HTR-8/SVneo (cell line): Measurements from ENCODE around the gene DLGAP1.

ENCODE experiments used
- DNase-seq: peaks from one replicate; pipeline ENCODE4 v3.0.0; 2011; ENCODE audit warnings: low spot score, mixed read lengths; ENCODE audit not compliant: insufficient read length
- FAIRE-seq: peaks from 2 replicates; lab custom pipeline; 2011; peaks lifted over from hg19 to GRCh38; lab: Jason Lieb, UNC

Gene DLGAP1

DNA sequence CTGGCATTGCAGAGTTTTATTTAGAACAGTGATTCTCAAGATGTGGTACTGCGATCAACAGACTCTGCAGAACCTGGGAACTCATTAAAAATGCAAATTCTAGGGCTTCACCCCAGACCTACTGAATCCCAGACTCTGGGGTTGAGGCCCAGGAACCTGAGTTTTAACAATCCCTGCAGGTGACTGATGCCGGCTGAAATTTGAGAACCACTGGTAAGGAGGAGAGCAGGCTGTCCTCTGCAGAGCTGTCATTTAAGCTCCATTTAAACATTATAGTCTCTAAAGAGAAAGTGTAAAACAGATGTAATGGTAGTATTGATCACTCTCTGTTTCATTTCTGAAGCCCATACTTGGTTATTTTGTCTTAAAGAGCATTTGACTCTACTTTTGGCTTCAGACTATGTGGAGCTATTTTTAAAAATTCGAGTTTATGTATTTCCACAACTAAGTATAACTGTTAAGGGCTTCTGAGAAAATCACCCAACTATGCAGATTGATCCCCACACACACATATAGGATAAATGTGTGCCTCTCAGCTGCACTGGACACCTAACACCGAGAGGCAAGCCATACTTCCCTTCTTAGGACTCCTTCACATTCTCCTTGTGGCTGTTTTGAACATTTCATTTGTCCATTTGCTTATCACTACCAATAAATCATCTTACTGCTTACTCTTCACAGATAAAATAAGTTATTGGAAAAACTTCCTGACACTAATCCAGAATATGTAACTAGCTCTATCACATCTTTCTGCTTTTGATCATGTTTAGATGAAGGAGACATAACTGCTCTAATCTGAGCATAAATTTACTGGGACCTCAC lies 487.5 kb downstream of the DLGAP1 start:
- DNase-seq (no peak), FAIRE-seq (no peak)

DNA sequence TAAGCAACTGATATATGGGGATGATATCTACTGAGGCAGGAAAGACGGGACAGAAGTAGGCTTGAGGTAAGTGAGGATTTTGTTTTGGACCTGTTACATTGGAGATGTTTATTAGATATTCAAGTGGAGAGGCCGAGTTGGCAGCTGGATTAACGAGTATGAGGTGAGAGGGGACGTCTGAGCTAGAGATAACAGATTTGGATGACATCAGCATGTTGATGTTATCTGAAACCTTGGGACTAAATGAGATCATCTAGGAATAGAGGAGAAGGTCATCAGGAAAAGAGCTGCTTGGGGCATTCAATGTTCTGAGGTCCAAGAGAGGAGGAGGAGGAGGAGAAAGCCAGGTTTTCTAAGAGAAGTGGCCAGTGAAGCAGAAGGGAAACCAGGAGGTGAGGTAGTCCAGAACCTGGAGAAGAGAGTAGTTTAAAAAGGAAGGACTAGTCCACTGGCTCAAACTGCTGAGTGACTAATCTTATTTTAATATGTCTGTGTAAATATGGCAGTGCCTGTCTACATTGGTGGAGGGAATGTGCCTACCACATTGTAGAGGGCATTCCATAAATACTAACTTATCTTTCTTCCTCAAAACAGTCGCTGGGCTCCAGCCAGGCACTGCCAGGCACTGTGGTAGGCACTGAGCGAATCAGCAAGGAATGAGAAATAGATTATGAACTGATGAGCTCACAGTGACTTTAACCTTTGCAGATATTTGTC lies 488.3 kb downstream of the DLGAP1 start:
- no peak for DNase-seq
- no peak for FAIRE-seq

DNA sequence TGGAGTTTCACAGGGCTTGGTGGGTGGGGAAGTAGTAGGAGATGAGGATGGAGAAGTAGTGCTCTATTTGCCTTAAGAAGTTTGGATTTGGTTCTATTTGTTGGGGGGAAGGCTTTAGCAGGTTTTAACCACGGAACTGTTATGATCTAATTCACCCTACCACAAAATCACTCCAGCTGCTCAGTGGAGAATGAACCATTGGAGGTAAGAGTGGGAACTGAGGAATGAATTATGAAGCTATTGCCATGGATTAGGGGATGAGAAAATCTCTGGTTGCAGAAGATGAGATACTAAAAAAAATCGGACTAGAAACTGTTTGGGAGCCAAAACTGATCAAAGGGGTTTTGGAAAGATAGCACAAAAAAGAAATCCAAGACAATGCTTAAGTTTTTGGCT lies 488.9 kb downstream of the DLGAP1 start:
- FAIRE-seq, result no peak

DNA sequence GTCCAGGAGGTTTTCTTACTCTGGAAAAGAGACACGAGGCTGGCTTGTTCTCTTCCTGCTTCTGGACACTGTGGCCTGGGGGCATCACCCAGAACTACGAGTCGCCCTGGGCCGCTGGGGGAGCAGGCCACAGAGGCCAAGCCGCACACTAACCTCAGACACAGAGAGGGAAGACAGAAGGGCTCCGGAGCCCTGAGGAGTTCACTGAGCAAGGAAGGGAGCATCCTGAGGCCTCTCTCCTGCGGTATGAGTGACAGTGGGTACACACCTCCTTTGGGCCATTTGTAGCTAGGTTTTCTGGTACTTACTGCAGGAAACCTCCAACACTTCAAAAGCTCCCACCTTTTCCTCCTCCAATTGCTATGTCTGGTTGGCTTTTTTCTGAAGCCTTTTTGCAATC lies 494.1 kb downstream of the DLGAP1 start:
- no peak for FAIRE-seq
- DNase-seq, result no peak

More for the DNA sequence above, 488.9 kb downstream of the DLGAP1 start:
- DNase-seq, result no peak

DNA sequence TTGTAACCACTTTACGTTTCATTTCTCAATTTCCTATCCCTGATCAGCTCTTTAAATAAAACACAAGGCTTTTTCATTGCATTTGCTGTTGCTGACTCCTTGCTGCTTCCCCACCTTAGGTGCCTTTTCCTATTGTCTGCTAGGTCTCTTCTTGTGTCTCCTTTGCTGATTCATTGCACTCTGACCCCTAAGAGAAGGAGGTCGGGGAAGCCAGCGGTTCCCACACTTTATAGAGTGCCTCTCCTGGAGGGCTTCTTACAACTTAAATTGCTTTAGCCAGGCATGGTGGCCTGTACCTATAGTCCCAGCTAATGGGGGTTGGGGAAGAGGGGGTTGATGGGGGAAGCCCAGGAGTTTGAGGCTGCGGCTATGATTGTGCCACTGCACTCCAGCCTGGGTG lies 495.0 kb downstream of the DLGAP1 start:
- FAIRE-seq (no peak), DNase-seq (no peak)

DNA sequence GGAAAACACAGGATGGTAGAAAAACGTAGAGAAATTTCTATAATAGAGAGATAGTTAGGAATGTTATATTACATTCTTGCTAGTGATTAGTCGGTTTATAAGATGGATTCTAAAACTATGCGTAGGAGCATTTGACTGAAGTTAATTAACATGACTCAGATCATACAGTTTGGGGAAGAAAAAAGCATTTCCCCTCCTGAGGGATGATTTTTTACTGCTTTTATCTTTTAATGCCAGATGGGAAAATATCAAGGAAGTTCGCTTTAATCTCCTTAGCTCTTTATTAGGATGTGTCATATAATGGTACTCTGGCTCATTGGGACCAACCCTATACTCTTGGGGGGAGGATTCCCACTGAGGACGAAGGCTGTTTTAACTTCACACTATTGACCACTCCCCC lies 503.1 kb downstream of the DLGAP1 start:
- no peak for FAIRE-seq
- DNase-seq, result no peak

DNA sequence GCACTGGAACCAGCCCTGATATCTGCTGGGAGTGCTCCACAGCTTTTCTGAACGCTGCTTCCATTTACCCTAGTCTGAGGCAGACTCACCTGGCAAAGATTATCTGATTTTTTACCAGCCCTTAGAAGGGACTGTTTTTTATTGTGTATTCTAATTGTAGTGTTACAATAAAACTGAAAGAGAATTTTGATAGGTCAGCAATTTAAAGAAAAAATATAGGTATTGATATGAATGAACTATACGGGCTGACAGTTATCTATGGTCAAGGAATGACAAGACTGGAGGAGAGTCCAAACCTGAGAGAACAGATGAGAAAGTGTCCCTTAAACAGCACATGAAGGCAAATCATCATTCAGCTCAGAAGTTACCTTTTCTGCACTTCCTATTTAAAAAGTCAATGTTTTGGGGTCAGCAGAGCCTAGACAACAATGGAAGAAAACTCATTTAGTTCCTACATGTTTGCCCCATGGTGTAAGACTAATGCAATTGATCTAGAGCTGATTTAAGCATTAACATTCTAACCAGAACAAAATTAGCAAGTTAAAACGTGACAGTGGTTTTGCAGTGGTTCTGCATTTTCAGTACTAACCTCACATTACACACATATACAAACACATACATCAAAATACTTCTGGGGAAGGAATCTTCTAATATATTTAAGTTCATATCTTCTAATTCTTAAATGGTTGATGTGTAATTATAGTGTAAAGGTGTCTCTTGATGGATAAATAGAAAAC lies 504.3 kb downstream of the DLGAP1 start:
- DNase-seq (no peak), FAIRE-seq (no peak)

DNA sequence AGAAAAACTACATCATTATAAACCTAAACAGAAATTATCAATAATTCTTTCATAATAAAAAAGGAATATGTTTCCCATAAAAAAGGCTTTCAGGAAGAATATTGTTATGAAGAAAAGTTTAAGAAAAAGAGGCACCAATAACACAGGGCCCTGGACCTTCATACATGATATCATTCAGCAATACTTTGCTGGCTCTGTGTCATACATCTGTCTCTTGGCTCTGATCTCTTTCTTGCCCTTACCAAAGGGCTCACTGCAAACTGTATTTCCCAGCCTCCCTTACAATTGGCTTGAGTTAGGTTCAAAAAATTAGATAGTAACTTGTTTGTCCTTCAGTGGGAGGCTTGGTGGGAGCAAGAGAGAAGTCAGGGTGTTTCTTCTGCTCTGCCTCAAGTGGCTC lies 506.1 kb downstream of the DLGAP1 start:
- FAIRE-seq, result no peak
- DNase-seq, result no peak

DNA sequence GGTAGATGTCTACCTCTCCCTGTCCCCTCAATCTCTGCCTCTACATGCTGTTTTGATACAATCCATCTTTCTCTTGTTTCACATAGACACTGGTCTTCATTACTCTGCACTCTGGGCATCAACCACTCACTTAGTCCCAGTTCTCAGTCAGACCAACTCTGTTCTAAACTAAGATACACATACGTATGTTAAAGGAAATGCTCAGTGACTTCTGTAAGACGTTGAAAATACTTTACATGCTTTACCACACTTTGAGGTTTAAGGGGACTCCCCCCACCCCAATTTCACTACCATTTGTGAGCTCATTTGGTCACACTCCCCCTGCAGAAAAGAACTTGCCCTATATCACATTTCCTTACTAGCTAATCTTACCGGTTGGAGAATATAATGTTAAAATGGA lies 507.7 kb downstream of the DLGAP1 start:
- DNase-seq (no peak), FAIRE-seq (no peak)

DNA sequence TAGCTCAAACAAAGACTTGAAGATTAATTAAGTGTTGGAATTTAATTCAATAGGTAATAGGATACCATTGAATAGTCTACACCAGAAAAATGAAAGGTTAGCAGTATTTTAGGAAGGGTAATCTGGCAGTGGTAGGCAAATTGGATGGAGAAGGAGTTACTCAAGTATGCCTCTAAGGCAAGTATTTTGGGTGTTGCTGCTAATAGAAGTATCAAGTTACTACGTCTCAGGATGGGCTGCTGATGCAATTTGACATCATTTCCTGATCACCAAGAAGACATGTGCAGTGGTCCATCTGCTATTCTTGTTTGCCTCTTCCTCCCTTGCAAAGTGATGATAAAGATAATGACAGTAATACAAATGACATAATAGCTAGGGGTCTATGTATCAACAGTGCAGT lies 519.8 kb downstream of the DLGAP1 start:
- FAIRE-seq (no peak), DNase-seq (no peak)

DNA sequence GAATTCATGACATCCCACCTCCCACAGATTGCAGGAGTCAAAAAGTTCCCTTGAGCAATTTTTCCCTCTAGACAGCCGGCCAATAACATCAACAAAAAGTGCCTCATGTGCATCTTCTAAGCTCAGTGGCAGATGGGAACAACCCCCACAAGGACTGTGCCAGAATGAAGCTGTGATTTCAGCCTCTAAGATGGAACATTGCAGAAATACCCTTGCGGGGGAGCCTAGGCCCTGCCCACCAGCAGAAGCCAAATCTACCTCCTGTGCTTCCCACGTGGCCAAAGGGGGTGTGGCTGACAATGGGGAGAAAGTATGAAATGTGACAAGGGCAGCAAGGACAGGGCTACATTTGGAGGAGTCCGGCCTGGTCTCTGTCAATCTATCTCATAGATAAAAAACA lies 522.8 kb downstream of the DLGAP1 start:
- FAIRE-seq (no peak), DNase-seq (no peak)

DNA sequence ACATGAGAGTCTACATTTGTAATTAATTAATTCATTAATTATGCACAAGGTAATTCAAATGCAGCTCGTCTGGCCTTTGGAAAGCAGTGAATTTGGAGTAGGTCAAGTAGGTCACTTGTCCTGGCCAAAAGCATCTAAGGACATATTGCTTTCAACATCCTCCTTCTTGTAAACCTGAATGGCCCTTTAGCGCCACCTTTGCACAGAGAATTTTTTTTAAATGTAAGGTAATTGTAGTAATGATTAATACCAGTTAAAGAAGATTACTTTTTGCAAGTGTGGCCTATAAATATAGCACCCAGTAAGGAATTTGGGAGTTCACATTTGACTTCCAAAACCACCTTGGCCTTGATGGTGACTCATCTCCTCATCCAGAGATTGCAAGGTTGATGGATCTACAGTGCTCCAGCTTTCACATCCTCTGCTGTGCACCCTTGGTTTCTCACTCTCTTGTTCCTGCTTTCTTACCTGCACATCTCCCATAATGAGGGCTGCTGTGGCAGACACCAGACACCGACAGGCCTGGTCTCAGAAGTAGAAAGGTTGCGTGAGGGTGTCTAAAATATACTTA lies 523.5 kb downstream of the DLGAP1 start:
- no peak for FAIRE-seq

DNA sequence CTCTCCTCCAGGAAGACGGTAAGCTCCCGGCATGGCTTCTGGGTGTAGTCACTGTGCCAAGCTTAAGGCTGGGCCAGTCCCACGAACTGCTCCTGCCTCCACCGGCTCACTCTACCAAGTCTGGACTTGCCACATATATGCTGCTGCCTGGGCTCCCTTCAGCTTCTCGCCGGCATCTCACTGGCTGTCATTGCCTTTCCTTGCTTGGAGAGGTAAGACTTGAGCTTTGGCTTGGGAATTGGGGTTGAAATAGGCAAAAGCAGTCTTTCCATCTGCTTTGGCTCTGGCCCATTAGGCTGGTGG lies 524.1 kb downstream of the DLGAP1 start:
- FAIRE-seq (no peak), DNase-seq (no peak)

More for the DNA sequence above, 523.5 kb downstream of the DLGAP1 start:
- DNase-seq, result no peak

DNA sequence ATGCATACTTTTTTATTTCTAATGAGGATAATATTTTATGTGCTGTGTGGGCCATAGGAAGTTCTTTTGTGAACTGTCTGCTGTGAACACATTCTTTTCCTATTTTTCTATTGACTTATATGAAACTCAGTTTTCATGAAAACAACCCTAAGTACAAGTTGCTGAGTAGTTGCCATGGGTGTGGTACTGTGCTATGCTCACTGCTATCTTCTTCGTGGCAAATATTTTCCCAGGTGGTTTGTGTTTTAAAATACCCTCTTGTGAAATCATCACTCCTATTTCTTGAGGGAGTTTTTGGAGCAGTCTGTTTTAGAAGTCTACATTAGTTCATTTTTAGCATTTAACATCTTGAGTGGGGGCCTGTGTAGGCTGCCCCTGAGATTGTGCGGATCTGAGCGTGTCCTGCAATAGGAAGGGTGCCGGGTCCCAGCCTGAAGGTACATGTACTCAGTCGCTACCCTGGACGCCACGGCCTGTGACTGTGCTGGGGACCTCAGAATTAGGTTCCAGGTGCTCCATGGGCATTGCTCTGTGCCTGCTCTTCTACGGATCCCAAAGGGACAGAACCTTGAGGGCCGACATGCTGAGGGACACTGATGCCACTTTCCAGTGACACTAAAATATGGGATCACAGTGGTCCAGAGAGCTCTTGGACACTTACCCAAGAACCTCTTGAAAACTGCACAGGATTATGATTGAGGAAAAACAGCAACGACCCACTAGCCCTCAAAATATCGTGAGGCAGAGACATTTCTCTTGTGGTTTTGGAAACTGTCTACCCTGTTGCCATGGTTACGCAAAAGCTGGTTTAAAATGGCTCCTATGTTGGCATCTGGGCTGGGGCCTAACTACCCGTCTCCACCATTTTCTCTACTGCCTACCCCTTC lies 524.7 kb downstream of the DLGAP1 start:
- FAIRE-seq (no peak), DNase-seq (no peak)

DNA sequence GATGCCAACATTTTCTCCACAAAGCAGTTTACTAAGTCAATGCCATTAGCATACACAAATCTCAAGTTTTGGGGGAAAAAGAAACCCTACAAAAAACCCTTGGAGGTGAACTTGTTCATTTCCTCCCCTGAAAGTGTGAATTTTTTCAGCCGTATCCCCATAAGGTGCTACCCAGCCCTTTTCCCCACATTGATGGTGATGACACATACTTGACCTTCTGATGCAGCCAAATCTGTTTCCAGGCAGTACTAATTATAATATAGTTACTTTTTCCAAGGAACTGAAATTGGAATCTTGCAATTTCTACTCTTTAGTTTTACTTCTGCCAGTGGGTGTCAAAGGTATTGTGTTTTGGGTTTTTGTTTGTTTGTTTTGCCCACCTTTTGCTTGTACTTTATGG lies 530.7 kb downstream of the DLGAP1 start:
- DNase-seq (no peak), FAIRE-seq (no peak)

DNA sequence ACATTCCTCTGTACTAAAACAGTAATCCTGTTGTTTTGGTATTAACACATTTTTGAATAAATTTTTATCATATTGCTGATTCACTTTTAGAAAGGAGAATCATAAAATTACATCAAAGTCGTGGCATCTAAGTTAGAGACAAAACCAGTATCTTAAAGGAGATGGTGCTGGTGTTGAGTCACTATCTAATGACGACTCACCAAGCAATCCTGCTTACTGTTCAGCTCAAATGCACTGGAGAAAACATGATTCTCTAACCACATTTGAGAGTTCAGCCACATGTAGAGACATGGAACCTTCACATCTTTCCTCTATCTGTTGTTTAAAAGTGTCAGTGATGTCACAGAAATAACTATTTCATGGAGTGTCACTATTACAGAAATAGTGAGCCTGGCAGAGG lies 531.4 kb downstream of the DLGAP1 start:
- DNase-seq (no peak), FAIRE-seq (no peak)

DNA sequence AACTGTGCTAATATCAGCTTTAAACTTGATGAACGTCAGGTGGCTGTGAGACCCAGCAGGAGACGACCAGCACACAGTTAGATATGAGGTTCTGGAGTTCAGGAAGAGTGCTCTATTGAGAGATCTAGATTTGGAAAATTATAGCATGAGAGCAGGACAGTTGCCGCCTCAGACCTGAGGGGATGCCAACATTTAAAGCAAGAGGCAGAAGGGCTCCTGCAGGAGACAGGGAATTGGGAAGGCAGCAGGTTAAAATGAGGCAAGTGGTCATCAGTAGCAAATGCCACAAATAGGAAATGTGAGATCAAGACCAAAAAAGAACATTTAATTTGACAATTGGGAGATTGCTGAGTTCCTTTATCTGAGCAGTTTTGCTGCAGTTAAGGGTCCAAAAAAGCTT lies 533.3 kb downstream of the DLGAP1 start:
- FAIRE-seq (no peak), DNase-seq (no peak)

DNA sequence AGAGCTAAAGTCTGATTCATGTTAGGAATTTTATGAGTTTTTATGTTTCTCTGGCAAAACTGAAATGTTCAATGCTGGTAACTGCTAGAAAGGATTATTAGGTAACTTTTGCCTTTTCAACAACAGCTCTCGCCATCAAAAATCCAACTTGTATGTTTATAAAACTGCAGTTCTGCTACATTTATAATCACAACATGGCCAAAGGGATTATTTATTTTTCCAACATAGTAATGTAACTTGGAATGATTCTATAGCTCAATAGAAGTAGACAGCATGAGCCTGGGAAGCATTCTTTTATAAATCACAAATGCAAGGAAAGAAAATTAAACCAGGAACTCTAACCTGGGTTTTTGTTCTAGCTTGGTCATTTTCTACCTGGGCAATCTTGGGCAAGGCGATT lies 534.3 kb downstream of the DLGAP1 start:
- FAIRE-seq (no peak), DNase-seq (no peak)

DNA sequence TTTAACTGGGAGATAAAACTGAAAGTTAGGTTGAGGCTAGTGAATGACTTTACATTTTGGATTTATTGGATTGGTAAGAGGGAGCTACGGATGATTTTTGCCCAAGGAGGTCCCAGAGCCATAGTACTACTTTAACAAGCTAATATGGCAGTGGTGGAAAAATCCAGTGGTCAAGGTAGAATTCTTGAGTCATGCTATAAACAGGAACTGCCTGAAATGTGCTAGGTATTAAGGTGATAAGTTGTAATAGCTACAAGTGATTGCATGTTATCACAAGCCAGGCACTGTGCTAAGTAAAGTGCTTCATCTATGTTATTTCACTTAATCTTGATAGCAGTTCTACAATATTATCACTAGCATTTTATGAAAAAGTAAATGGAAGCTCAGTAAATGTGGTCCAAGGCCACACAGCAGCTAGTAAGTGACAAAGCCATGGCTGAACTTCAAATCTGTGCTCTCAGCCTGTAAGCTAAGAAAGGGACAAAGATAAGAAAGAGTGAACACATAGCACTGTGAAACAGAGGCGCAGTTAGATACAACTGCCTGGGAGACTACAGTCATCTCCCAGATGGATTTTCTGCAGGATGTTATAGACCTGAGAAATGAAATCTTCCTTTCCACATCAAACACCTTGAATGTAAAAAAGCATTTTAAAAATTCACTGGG lies 535.6 kb downstream of the DLGAP1 start:
- FAIRE-seq (no peak), DNase-seq (no peak)
